A172 (cell line): ENCODE results near the gene SCRN1. TPM values are rescaled to one million over a fixed set of nuclear protein-coding genes. Genes with fewer than 3 reads are reported as not detected.

Experiments
- DNase-seq: peaks from one replicate; pipeline ENCODE4 v3.0.0-alpha.2; 2015; ENCODE audit warnings: low spot score
- total RNA-seq: library from RNA; depleted of rRNA; stranded (reverse); fragments of >200 nt; shearing (Covaris generic); gene quantifications from 2 replicates; pipeline ENCODE4 v1.2.3, GENCODE V29; 2014

Gene SCRN1
- total RNA-seq, 1 experiment from 2014 or later: 195 TPM

- DNase-seq: no peak
Observed at GRCh38 chr7:30003098-30003497, 13.5 kb upstream of the SCRN1 start.

- DNase-seq: no peak
Observed at GRCh38 chr7:30001998-30002397, 12.4 kb upstream of the SCRN1 start.

- no peak for DNase-seq
Observed at GRCh38 chr7:29998489-29998888, 8.9 kb upstream of the SCRN1 start.

GRCh38 chr7:29996321-29996720 lies 6.7 kb upstream of the SCRN1 start:
- no peak for DNase-seq

GRCh38 chr7:29995652-29996051 lies 6.1 kb upstream of the SCRN1 start:
- DNase-seq: no peak

GRCh38 chr7:29993140-29993539 lies 3.5 kb upstream of the SCRN1 start:
- no peak for DNase-seq

- DNase-seq: no peak
Observed at GRCh38 chr7:29991937-29992336, 2.3 kb upstream of the SCRN1 start.

- no peak for DNase-seq
Observed at GRCh38 chr7:29990931-29991330, 1.3 kb upstream of the SCRN1 start.

- peak; percentile 83 for DNase-seq
Observed at GRCh38 chr7:29988424-29989256, 961 bp downstream of the SCRN1 start.

- peak; percentile 95 for DNase-seq
Observed at GRCh38 chr7:29987811-29988317, 1.7 kb downstream of the SCRN1 start.

GRCh38 chr7:29987083-29987482 lies 2.5 kb downstream of the SCRN1 start:
- DNase-seq: peak; percentile 56

GRCh38 chr7:29980151-29980550 lies 9.4 kb downstream of the SCRN1 start:
- no peak for DNase-seq

GRCh38 chr7:29977886-29978651 lies 11.5 kb downstream of the SCRN1 start:
- DNase-seq: no peak

- DNase-seq: peak; percentile 21
Observed at GRCh38 chr7:29976673-29977415, 12.8 kb downstream of the SCRN1 start.

- DNase-seq: no peak
Observed at GRCh38 chr7:29976266-29976665, 13.3 kb downstream of the SCRN1 start.

- DNase-seq: no peak
Observed at GRCh38 chr7:29975561-29975960, 14.0 kb downstream of the SCRN1 start.

GRCh38 chr7:29974286-29974685 lies 15.3 kb downstream of the SCRN1 start:
- DNase-seq: no peak

- no peak for DNase-seq
Observed at GRCh38 chr7:29972315-29972669, 17.3 kb downstream of the SCRN1 start.

- no peak for DNase-seq
Observed at GRCh38 chr7:29971566-29972314, 17.9 kb downstream of the SCRN1 start.

GRCh38 chr7:29970158-29970557 lies 19.4 kb downstream of the SCRN1 start:
- DNase-seq: peak; percentile 23

GRCh38 chr7:29969738-29970137 lies 19.9 kb downstream of the SCRN1 start:
- DNase-seq: no peak
